Measurements from ENCODE around the gene USP2. TPM values are rescaled to one million over a fixed set of nuclear protein-coding genes. Genes with fewer than 3 reads are reported as not detected.
A peak's percentile ranks its signal among the peaks of the same experiment; 100 is the strongest.

The USP2 gene
- total and polyA plus RNA-seq, 2 of the 4 experiments (the other 2 are of a cell fraction): 0.18 to 0.79 TPM

- WGBS, 2 experiments (ENCODE audit: extremely low coverage in 2 of 2, insufficient read length in 1 of 2): 100% methylated on average over 2 of the region's 3 CpGs; no CpG with 5 or more reads in 1 of the 2 experiments
- Histone ChIP-seq H2BK120ac (ENCODE audit: low read depth, low read length) (no peak overlapping the region), H3K4me1 (ENCODE audit: control insufficient read depth, insufficient read depth, low read length) (peaks cover 22% of the 10 kb centered on the region), H3K4me3 (ENCODE audit: insufficient read depth, low read depth, low read length) (no peak overlapping the region), H2AK9ac (replicated peaks; ENCODE audit: low read depth, low read length, poor library complexity) (no peak overlapping the region), H2BK20ac (ENCODE audit: low read depth, low read length) (no peak overlapping the region), H2AK5ac (ENCODE audit: low read depth, low read length) (peak overlapping the region; percentile 14; the same call in 1 of the 2 replicates), H3K18ac (ENCODE audit: low read depth, low read length) (no peak overlapping the region), H3K23ac (ENCODE audit: low read depth, low read length) (no peak overlapping the region), H4K91ac (ENCODE audit: insufficient read depth, low read depth, low read length) (no peak overlapping the region), H3K36me3 (ENCODE audit: control insufficient read depth, insufficient read depth, low read length) (peaks cover 23% of the 10 kb centered on the region), H3K4ac (ENCODE audit: low read depth, low read length) (0 out of 2 replicates have a peak overlapping the region, but pooled peaks have one; percentile 4), H4K8ac (ENCODE audit: low read depth in 2 of 2, low read length in 2 of 2) (no peak overlapping the region), H3K79me1 (ENCODE audit: low read depth in 1 of 2, low read length in 2 of 2) (peaks cover 17 to 39% of the 10 kb centered on the region in 2 experiments), H3K9me1 (ENCODE audit: insufficient read depth, low read length) (peaks cover 36% of the 10 kb centered on the region), H4K20me1 (ENCODE audit: insufficient read depth, low read length) (peaks cover 33% of the 10 kb centered on the region), H3K14ac (replicated peaks; ENCODE audit: low read depth, low read length) (no peak overlapping the region), H2BK5ac (ENCODE audit: low read depth, low read length, poor library complexity, severe bottlenecking) (no peak overlapping the region), H2AFZ (replicated peaks; ENCODE audit: low read length, poor library complexity) (no peak overlapping the region), H3K27ac (ENCODE audit: insufficient read depth, low read length) (no peak overlapping the region), H3K9me3 (ENCODE audit: control insufficient read depth, insufficient read depth, low read length) (no peaks in the 10 kb centered on the region), H3K27me3 (ENCODE audit: control insufficient read depth, insufficient read depth, low read length) (no peaks in the 10 kb centered on the region), H3K56ac (ENCODE audit: extremely low read depth, insufficient read depth, low read length) (no peak overlapping the region), H2BK15ac (ENCODE audit: low read depth, low read length) (no peak overlapping the region), H3K4me2 (ENCODE audit: low read depth, low read length) (no peak overlapping the region), H3K9ac (ENCODE audit: low read depth, low read length) (no peak overlapping the region), H4K5ac (ENCODE audit: low read depth, low read length) (no peak overlapping the region; the same call in 1 of the 2 replicates)
- ATAC-seq (ENCODE audit: low read depth): no peak
- dilution Hi-C loops (cut with HindIII; ENCODE audit: low sequenced_read_pairs, unreplicated experiment): no loop called here
- in situ Hi-C loops (cut with MboI; ENCODE audit: low sequenced_read_pairs): no loop called here
- intact Hi-C loops (cut with micrococcal nuclease): no loop called here
- POLR2A ChIA-PET (ENCODE audit: unreplicated experiment): no interaction called here
- no peak for DNase-seq
- no peak for TF ChIP-seq MAZ (IDR thresholded peaks at IDR 0.05; ENCODE audit: borderline replicate concordance, low read depth, low read length)
- TF ChIP-seq CEBPB (IDR thresholded peaks at IDR 0.05; ENCODE audit: low read depth, low read length): no peak
- TF ChIP-seq POLR2A (IDR thresholded peaks at IDR 0.05; ENCODE audit: low read depth, low read length): no peak
- no peak for TF ChIP-seq USF2 (IDR thresholded peaks at IDR 0.05; ENCODE audit: low read depth, low read length)
- BruUV-seq (replicated peaks): no TSS peak
- CTCF ChIA-PET: interaction anchor here (1.2 kb wide), 1 partner anchor 59 kb away, joined by 4 read pairs; no protein-coding TSS in a partner anchor
Observed at GRCh38 chr11:119415517-119415916, 34.0 kb upstream of the USP2 start.

Measured in IMR-90 (cell line).